Keratinocyte (primary cell): ENCODE results near the gene ZNF629. TPM values are rescaled to one million over a fixed set of nuclear protein-coding genes. Genes with fewer than 3 reads are reported as not detected.

ENCODE experiments used
- DNase-seq: peaks from one replicate; pipeline ENCODE4 v3.0.0-alpha.2; 2011; ENCODE audit warnings: low read depth, missing footprints, low spot score
- FAIRE-seq: peaks from 2 replicates; lab custom pipeline; 2011; peaks lifted over from hg19 to GRCh38; lab: Jason Lieb, UNC
- H2AFZ ChIP-seq: 2 replicates; pipeline ENCODE4 v1.6.0; 2012; ENCODE audit warnings: low read length, control low read depth, inconsistent platforms; ENCODE audit not compliant: control insufficient read depth
- H3K27ac ChIP-seq: 2 replicates; pipeline ENCODE4 v1.5.1; 2011; ENCODE audit warnings: low read length; ENCODE audit not compliant: control insufficient read depth, insufficient read depth
- H3K27me3 ChIP-seq: 3 replicates; pipeline ENCODE4 v1.6.0; 2011; ENCODE audit warnings: low read length; ENCODE audit not compliant: control insufficient read depth, insufficient read depth; ENCODE audit errors: extremely low read depth
- H3K36me3 ChIP-seq, 2 experiments: 2 replicates in 1 of 2; 3 replicates in 1 of 2; pipeline ENCODE4 v1.5.1; 2011; ENCODE audit warnings: low read length in 2 of 2, mild to moderate bottlenecking in 1 of 2; ENCODE audit not compliant: control insufficient read depth in 2 of 2, insufficient read depth in 2 of 2; ENCODE audit errors: extremely low read depth in 1 of 2
- H3K4me1 ChIP-seq: 3 replicates; pipeline ENCODE4 v1.5.1; 2011; ENCODE audit warnings: low read length; ENCODE audit not compliant: control insufficient read depth, insufficient read depth; ENCODE audit errors: extremely low read depth
- H3K4me2 ChIP-seq: 3 replicates; pipeline ENCODE4 v1.6.0; 2011; ENCODE audit warnings: low read depth, low read length; ENCODE audit not compliant: control insufficient read depth, insufficient read depth; ENCODE audit errors: extremely low read depth
- H3K4me3 ChIP-seq, 3 experiments: fragments of 200-600 bp in 1 of 3; sonication (generic) in 1 of 3; 2 replicates in 2 of 3; 3 replicates in 1 of 3; pipeline ENCODE4 v1.5.1; 2011 to 2016; ENCODE audit warnings: low read length in 3 of 3, mild to moderate bottlenecking in 3 of 3, control low read depth in 2 of 3, inconsistent platforms in 1 of 3, low read depth in 1 of 3, mixed read lengths in 1 of 3, mixed run types in 1 of 3, moderate library complexity in 1 of 3; ENCODE audit not compliant: control insufficient read depth in 2 of 3, insufficient read depth in 2 of 3; ENCODE audit errors: extremely low read depth in 1 of 3
- H3K79me2 ChIP-seq: 2 replicates; pipeline ENCODE4 v1.6.0; 2012; ENCODE audit warnings: low read length; ENCODE audit not compliant: control insufficient read depth, insufficient read depth
- H3K9ac ChIP-seq: 3 replicates; pipeline ENCODE4 v1.6.0; 2011; ENCODE audit warnings: low read length; ENCODE audit not compliant: control insufficient read depth, insufficient read depth; ENCODE audit errors: extremely low read depth
- H3K9me1 ChIP-seq: 3 replicates; pipeline ENCODE4 v1.6.0; 2011; ENCODE audit warnings: low read length; ENCODE audit not compliant: control insufficient read depth, insufficient read depth; ENCODE audit errors: extremely low read depth
- H3K9me3 ChIP-seq: 2 replicates; pipeline ENCODE4 v1.5.1; 2012; ENCODE audit warnings: low read depth, low read length; ENCODE audit not compliant: control insufficient read depth
- H4K20me1 ChIP-seq: 3 replicates; pipeline ENCODE4 v1.6.0; 2011; ENCODE audit warnings: low read length; ENCODE audit not compliant: control insufficient read depth, insufficient read depth; ENCODE audit errors: extremely low read depth
- CTCF ChIP-seq, 3 experiments: IDR thresholded peaks in 1 of 3; conservative IDR thresholded peaks in 1 of 3; optimal IDR thresholded peaks in 1 of 3; 2 replicates in 2 of 3; 3 replicates in 1 of 3; pipeline versions ENCODE3 to v1.5.1; 2011; ENCODE audit warnings: low read length in 3 of 3, mild to moderate bottlenecking in 3 of 3, moderate library complexity in 2 of 3, control low read depth in 1 of 3, inconsistent platforms in 1 of 3; ENCODE audit not compliant: insufficient read depth in 2 of 3; ENCODE audit errors: extremely low read depth in 1 of 3
- EZH2 ChIP-seq: IDR thresholded peaks from one replicate; pipeline ENCODE4 v1.6.1; 2012; ENCODE audit warnings: inconsistent platforms, mild to moderate bottlenecking, low read length, moderate library complexity
- dilution Hi-C: fragments of 300-500 bp; cut with MboI; formaldehyde crosslinking; loops from one replicate; pipeline ENCODE4 v1.7.0; 2020; ENCODE audit warnings: low sequenced_read_pairs; ENCODE audit not compliant: extremely low pct_ligation_motif_present
- polyA plus RNA-seq, 5 experiments: library from polyadenylated mRNA; depleted of rRNA in 3 of 5; stranded (reverse) in 3 of 5; stranded (forward) in 1 of 5; unstranded in 1 of 5; fragments of >200 nt; gene quantifications; 1 replicate in 1 of 5; 2 replicates in 3 of 5; 3 replicates in 1 of 5; pipeline versions ENCODE4 v1.2.1 to v1.2.3, GENCODE V29; 2011 to 2012; ENCODE audit warnings: missing spikeins in 2 of 5, low read depth in 1 of 5, low replicate concordance in 1 of 5

ZNF629 gene
- polyA plus RNA-seq, 1 donor (not counting 4 experiments of a cell fraction or from before 2014, with no cell fraction given) = 3.6 TPM

- FAIRE-seq (no peak), DNase-seq (no peak)
- no peaks in the 10 kb centered on the region for H3K27me3 ChIP-seq
- no peak overlapping the region for H2AFZ ChIP-seq
- H3K9me3 ChIP-seq = no peaks in the 10 kb centered on the region
- no peak for TF ChIP-seq CTCF (optimal IDR thresholded peaks at IDR 0.05 in 1 of 3, IDR thresholded peaks at IDR 0.05 in 1 of 3, conservative IDR thresholded peaks at IDR 0.05 in 1 of 3; ENCODE audit: extremely low read depth in 1 of 3, insufficient read depth in 2 of 3, low read length in 3 of 3)
- TF ChIP-seq EZH2 = no peak
- H3K4me2 ChIP-seq = no peak overlapping the region
- no peak overlapping the region for H3K27ac ChIP-seq
- peaks cover 59 to 61% of the 10 kb centered on the region in 2 experiments for H3K36me3 ChIP-seq
- no peaks in the 10 kb centered on the region for H3K4me1 ChIP-seq
- H3K9me1 ChIP-seq = no peaks in the 10 kb centered on the region
- no peak overlapping the region for H3K9ac ChIP-seq
- no peaks in the 10 kb centered on the region for H4K20me1 ChIP-seq
- dilution Hi-C loops = no loop called here
- peaks cover 11% of the 10 kb centered on the region for H3K79me2 ChIP-seq
- no peak overlapping the region for H3K4me3 ChIP-seq
Observed at GRCh38 chr16:30768583-30769181, 18.3 kb downstream of the ZNF629 start.

- Histone ChIP-seq H3K9me3 (no peaks in the 10 kb centered on the region), H3K9ac (no peak overlapping the region), H3K4me3 (no peak overlapping the region), H3K9me1 (no peaks in the 10 kb centered on the region), H3K79me2 (peaks cover 17% of the 10 kb centered on the region), H3K36me3 (peaks cover 56 to 58% of the 10 kb centered on the region in 2 experiments), H3K4me2 (no peak overlapping the region), H4K20me1 (no peaks in the 10 kb centered on the region), H3K27ac (no peak overlapping the region), H3K4me1 (peaks cover 6% of the 10 kb centered on the region), H3K27me3 (no peaks in the 10 kb centered on the region), H2AFZ (no peak overlapping the region)
- no peak for TF ChIP-seq EZH2
- TF ChIP-seq CTCF (optimal IDR thresholded peaks at IDR 0.05 in 1 of 3, IDR thresholded peaks at IDR 0.05 in 1 of 3, conservative IDR thresholded peaks at IDR 0.05 in 1 of 3; ENCODE audit: extremely low read depth in 1 of 3, insufficient read depth in 2 of 3, low read length in 3 of 3) = no peak
- DNase-seq (no peak), FAIRE-seq (no peak)
- dilution Hi-C loops = no loop called here
Observed at GRCh38 chr16:30767767-30768465, 19.1 kb downstream of the ZNF629 start.
